ENCODE measurements around the gene DCAF4. TPM values are rescaled to one million over a fixed set of nuclear protein-coding genes. Genes with fewer than 3 reads are reported as not detected.

DCAF4 gene
- total RNA-seq, 4 donors from 2014 or later = 7.0 to 29.0 (median 14.0) TPM

DNA sequence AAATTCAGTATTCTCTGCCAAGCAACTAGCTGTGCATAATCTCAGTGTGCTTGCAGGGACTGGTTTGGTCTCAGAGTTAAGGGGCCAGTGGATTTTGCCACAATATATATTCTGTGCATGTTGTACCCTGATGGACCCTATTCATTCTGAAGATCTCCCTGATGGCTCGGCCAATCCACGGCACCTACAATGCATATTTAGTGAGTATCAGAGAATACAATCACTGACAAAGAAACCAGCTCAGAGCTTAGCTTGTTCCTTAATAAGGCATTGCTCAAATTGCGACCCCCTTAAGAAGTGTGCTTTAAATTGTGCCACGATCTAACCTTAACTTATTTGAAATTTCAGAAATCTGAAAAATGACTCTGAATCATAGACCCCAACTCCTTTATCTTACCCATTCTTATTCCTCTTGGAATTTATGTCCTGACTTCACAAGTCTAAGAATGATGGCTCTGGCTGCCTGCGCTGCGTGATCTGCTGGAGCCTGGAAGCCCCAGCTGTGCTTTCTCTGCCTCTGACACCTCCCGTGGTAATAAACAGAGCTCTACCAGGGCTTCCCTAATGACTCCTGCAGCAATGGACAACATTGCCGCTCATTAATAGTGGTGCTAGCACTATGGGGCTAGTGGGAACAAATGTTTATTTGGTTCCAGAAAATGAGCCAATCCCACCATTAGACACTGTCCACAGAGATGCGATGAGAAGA is 9.0 kb upstream of the DCAF4 start:
- Histone ChIP-seq H3K27ac (no peak overlapping the region), H3K4me3 (no peak overlapping the region), H3K4me1 (no peaks in the 10 kb centered on the region), H3K36me3 (no peaks in the 10 kb centered on the region), H3K27me3 (peaks cover 0 to 15% (median 0%) of the 10 kb centered on the region in 4 donors), H3K9me3 (no peaks in the 10 kb centered on the region)
- TF ChIP-seq POLR2A (IDR thresholded peaks at IDR 0.05) = no peak
- TF ChIP-seq, protein P1, sequence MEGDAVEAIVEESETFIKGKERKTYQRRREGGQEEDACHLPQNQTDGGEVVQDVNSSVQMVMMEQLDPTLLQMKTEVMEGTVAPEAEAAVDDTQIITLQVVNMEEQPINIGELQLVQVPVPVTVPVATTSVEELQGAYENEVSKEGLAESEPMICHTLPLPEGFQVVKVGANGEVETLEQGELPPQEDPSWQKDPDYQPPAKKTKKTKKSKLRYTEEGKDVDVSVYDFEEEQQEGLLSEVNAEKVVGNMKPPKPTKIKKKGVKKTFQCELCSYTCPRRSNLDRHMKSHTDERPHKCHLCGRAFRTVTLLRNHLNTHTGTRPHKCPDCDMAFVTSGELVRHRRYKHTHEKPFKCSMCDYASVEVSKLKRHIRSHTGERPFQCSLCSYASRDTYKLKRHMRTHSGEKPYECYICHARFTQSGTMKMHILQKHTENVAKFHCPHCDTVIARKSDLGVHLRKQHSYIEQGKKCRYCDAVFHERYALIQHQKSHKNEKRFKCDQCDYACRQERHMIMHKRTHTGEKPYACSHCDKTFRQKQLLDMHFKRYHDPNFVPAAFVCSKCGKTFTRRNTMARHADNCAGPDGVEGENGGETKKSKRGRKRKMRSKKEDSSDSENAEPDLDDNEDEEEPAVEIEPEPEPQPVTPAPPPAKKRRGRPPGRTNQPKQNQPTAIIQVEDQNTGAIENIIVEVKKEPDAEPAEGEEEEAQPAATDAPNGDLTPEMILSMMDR (IDR thresholded peaks at IDR 0.05) = no peak
- WGBS, 2 donors = 76 to 78% methylated on average over 7 to 8 of the region's 9 CpGs
- DNase-seq = no peak
- intact Hi-C loops (cut with DNase I) = no loop called here

DNA sequence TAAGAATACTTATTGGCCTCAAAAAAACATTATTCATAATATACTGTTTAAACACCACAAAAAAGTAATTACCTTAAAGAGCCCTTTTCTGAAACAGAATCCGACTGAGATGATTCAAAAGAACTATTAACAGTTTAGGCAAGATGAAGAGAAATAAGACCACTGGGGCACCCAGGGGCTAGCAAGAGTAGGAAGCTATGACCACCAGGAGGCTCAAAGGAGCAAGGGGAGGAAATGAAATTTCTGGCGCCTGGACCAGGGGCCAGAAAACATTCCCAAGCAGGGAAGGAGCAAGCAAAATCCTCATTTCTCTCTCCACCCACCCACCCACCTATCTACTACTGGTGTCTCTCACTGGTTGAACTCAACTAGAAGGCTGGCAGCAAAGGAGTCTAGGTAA is 6.3 kb upstream of the DCAF4 start:
- no peaks in the 10 kb centered on the region for H3K9me3 ChIP-seq
- 57 to 70% methylated on average over 2 of the region's 2 CpGs for WGBS, 2 donors
- TF ChIP-seq, protein P1 (IDR thresholded peaks at IDR 0.05) = no peak
- peaks cover 0 to 15% (median 0%) of the 10 kb centered on the region in 4 donors for H3K27me3 ChIP-seq
- H3K27ac ChIP-seq = no peak overlapping the region
- no peaks in the 10 kb centered on the region for H3K4me1 ChIP-seq
- no peak for DNase-seq
- H3K4me3 ChIP-seq = no peak overlapping the region
- no peaks in the 10 kb centered on the region for H3K36me3 ChIP-seq
- intact Hi-C loops (cut with DNase I) = no loop called here

DNA sequence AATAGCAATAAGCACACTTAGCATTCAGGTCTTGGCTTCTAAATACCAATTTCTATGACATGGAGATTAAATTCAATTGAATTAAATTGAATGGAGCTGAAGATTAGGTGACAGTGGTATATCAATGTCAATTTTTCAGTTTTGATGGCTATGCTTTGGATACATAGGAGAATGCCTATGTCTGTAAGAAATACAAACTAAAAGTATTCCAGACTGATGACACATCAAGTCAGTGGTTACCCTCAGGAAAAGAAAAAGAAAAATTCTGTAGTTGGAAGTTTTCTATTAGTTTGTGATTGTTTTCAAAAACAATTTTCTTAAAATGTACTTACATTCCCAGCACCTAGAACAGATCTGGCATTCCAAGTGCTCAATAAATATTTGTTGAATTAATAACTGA is 4.9 kb upstream of the DCAF4 start:
- Histone ChIP-seq H3K36me3 (no peaks in the 10 kb centered on the region), H3K4me1 (peaks cover 4 to 7% (median 6%) of the 10 kb centered on the region in 3 donors), H3K4me3 (no peak overlapping the region), H3K27me3 (peaks cover 0 to 15% (median 0%) of the 10 kb centered on the region in 4 donors), H3K27ac (no peak overlapping the region), H3K9me3 (no peaks in the 10 kb centered on the region)
- TF ChIP-seq, protein P1 (IDR thresholded peaks at IDR 0.05) = no peak
- TF ChIP-seq POLR2A (IDR thresholded peaks at IDR 0.05) = no peak
- intact Hi-C loops (cut with DNase I) = no loop called here
- no peak for DNase-seq

DNA sequence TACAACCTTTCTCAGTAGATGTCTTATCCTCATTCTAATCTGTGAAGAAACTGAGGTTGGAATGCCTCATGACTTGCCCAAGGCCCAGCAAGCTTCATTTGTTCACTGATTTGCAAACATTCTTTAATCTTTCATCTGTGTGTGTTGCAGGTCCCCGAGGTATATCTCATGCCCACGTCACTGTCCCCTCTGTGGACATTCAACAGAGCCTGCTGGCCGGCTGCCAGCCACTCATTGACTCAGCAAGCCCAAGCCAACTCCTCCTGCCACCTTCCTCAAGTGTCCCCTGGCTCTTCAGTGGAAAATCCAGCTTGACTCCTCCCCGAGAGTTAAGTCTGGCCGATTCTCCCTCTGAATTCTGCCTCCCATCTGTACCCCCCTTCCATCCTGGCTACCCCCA is 1.9 kb upstream of the DCAF4 start:
- no peak for DNase-seq
- Histone ChIP-seq H3K27me3 (peaks cover 0 to 10% (median 0%) of the 10 kb centered on the region in 4 donors), H3K4me3 (no peak overlapping the region), H3K36me3 (peaks cover 0 to 3% (median 0%) of the 10 kb centered on the region in 3 donors), H3K27ac (no peak overlapping the region), H3K9me3 (no peaks in the 10 kb centered on the region), H3K4me1 (peaks cover 4 to 22% (median 11%) of the 10 kb centered on the region in 3 donors)
- intact Hi-C loops (cut with DNase I) = no loop called here
- TF ChIP-seq, protein P1 (IDR thresholded peaks at IDR 0.05) = no peak
- no peak for TF ChIP-seq POLR2A (IDR thresholded peaks at IDR 0.05)
- 38 to 69% methylated on average over 4 to 5 of the region's 5 CpGs for WGBS, 2 donors

GRCh38 chr14:72925171-72925759 is 999 bp upstream of the DCAF4 start:
- no peak for TF ChIP-seq POLR2A (IDR thresholded peaks at IDR 0.05)
- TF ChIP-seq, protein P1 (IDR thresholded peaks at IDR 0.05) = no peak
- intact Hi-C loops (cut with DNase I) = no loop called here
- DNase-seq = no peak
- Histone ChIP-seq H3K27me3 (peaks cover 0 to 6% (median 0%) of the 10 kb centered on the region in 4 donors), H3K4me3 (peak overlapping the region in 3 of 4 donors; percentile 64 to 83 (median 71)), H3K27ac (peak overlapping the region in 2 of 4 donors; percentile 88), H3K4me1 (peaks cover 4 to 22% (median 11%) of the 10 kb centered on the region in 3 donors), H3K36me3 (peaks cover 0 to 11% (median 0%) of the 10 kb centered on the region in 3 donors), H3K9me3 (no peaks in the 10 kb centered on the region)
- 87 to 90% methylated on average over 16 to 22 of the region's 22 CpGs for WGBS, 2 donors

Measured in esophagus squamous epithelium (tissue), 5 donors.